Measurements from ENCODE around the gene GRM7.

The GRM7 gene

GRCh38 chr3:7469866-7470265, 609.0 kb downstream of the GRM7 start:
- DNase-seq (ENCODE audit: low read depth in 1 of 2, low spot score in 1 of 2): no peak

- no peak for DNase-seq (ENCODE audit: low read depth in 1 of 2, low spot score in 1 of 2)
Measured at GRCh38 chr3:7484636-7485035, 623.7 kb downstream of the GRM7 start.

- DNase-seq (ENCODE audit: low read depth in 1 of 2, low spot score in 1 of 2): no peak
Measured at GRCh38 chr3:7487763-7488162, 626.8 kb downstream of the GRM7 start.

GRCh38 chr3:7489417-7489816, 628.5 kb downstream of the GRM7 start:
- no peak for DNase-seq (ENCODE audit: low read depth in 1 of 2, low spot score in 1 of 2)

GRCh38 chr3:7498715-7499114, 637.8 kb downstream of the GRM7 start:
- no peak for DNase-seq (ENCODE audit: low read depth in 1 of 2, low spot score in 1 of 2)

- no peak for DNase-seq (ENCODE audit: low read depth in 1 of 2, low spot score in 1 of 2)
Measured at GRCh38 chr3:7503431-7503830, 642.5 kb downstream of the GRM7 start.

- DNase-seq (ENCODE audit: low read depth in 1 of 2, low spot score in 1 of 2): no peak
Measured at GRCh38 chr3:7504886-7505775, 644.2 kb downstream of the GRM7 start.

GRCh38 chr3:7506606-7507180, 645.8 kb downstream of the GRM7 start:
- DNase-seq (ENCODE audit: low read depth in 1 of 2, low spot score in 1 of 2): no peak

- DNase-seq (ENCODE audit: low read depth in 1 of 2, low spot score in 1 of 2): no peak
Measured at GRCh38 chr3:7508821-7509220, 647.9 kb downstream of the GRM7 start.

GRCh38 chr3:7512048-7512447, 651.1 kb downstream of the GRM7 start:
- no peak for DNase-seq (ENCODE audit: low read depth in 1 of 2, low spot score in 1 of 2)

- no peak for DNase-seq (ENCODE audit: low read depth in 1 of 2, low spot score in 1 of 2)
Measured at GRCh38 chr3:7518026-7518425, 657.1 kb downstream of the GRM7 start.

GRCh38 chr3:7518456-7518855, 657.5 kb downstream of the GRM7 start:
- DNase-seq (ENCODE audit: low read depth in 1 of 2, low spot score in 1 of 2): no peak

GRCh38 chr3:7520059-7520458, 659.1 kb downstream of the GRM7 start:
- DNase-seq (ENCODE audit: low read depth in 1 of 2, low spot score in 1 of 2): no peak

- DNase-seq (ENCODE audit: low read depth in 1 of 2, low spot score in 1 of 2): no peak
Measured at GRCh38 chr3:7520593-7520992, 659.7 kb downstream of the GRM7 start.

GRCh38 chr3:7536510-7536909, 675.6 kb downstream of the GRM7 start:
- DNase-seq (ENCODE audit: low read depth in 1 of 2, low spot score in 1 of 2): no peak

GRCh38 chr3:7536921-7537320, 676.0 kb downstream of the GRM7 start:
- no peak for DNase-seq (ENCODE audit: low read depth in 1 of 2, low spot score in 1 of 2)

- DNase-seq (ENCODE audit: low read depth in 1 of 2, low spot score in 1 of 2): no peak
Measured at GRCh38 chr3:7543294-7543880, 682.5 kb downstream of the GRM7 start.

- no peak for DNase-seq (ENCODE audit: low read depth in 1 of 2, low spot score in 1 of 2)
Measured at GRCh38 chr3:7545334-7545733, 684.4 kb downstream of the GRM7 start.

GRCh38 chr3:7546253-7546652, 685.3 kb downstream of the GRM7 start:
- DNase-seq (ENCODE audit: low read depth in 1 of 2, low spot score in 1 of 2): no peak

- no peak for DNase-seq (ENCODE audit: low read depth in 1 of 2, low spot score in 1 of 2)
Measured at GRCh38 chr3:7547826-7548225, 686.9 kb downstream of the GRM7 start.

- DNase-seq (ENCODE audit: low read depth in 1 of 2, low spot score in 1 of 2): no peak
Measured at GRCh38 chr3:7562892-7563291, 702.0 kb downstream of the GRM7 start.

- DNase-seq (ENCODE audit: low read depth in 1 of 2, low spot score in 1 of 2): no peak
Measured at GRCh38 chr3:7565574-7565973, 704.7 kb downstream of the GRM7 start.

Data from activated CD4-positive, alpha-beta T cell treated with anti-CD3 and anti-CD28 coated beads, Interleukin-2, amount 50 U/mL, for 24 hours (primary cell).